Liver (tissue), 9 donors: ENCODE results near the gene C2. TPM values are rescaled to one million over a fixed set of nuclear protein-coding genes. Genes with fewer than 3 reads are reported as not detected.

Source experiments
- DNase-seq: peaks from one replicate; pipeline ENCODE4 v3.0.0-alpha.2; 2017; ENCODE audit warnings: low spot score
- H3K27ac ChIP-seq, 2 donors: one replicate each; pipeline ENCODE4 v1.7.0; 2013; ENCODE audit warnings: inconsistent platforms in 2 of 2, low read length in 2 of 2, control low read depth in 1 of 2, low read depth in 1 of 2, mild to moderate bottlenecking in 1 of 2
- H3K27me3 ChIP-seq, 4 donors: one replicate each; pipeline versions ENCODE4 v1.6.1 to v1.7.0; 2013; ENCODE audit warnings: low read length in 3 of 4, inconsistent platforms in 1 of 4, mild to moderate bottlenecking in 1 of 4, moderate library complexity in 1 of 4; ENCODE audit not compliant: control insufficient read depth in 4 of 4, insufficient read depth in 4 of 4
- H3K36me3 ChIP-seq, 4 donors: one replicate each; pipeline versions ENCODE4 v1.6.1 to v1.7.0; 2013; ENCODE audit warnings: low read length in 3 of 4, mild to moderate bottlenecking in 3 of 4, low read depth in 1 of 4, moderate library complexity in 1 of 4; ENCODE audit not compliant: control insufficient read depth in 4 of 4, insufficient read depth in 3 of 4
- H3K4me1 ChIP-seq, 4 donors: one replicate each; pipeline versions ENCODE4 v1.6.1 to v1.7.0; 2013; ENCODE audit warnings: low read length in 3 of 4, mild to moderate bottlenecking in 3 of 4, moderate library complexity in 1 of 4; ENCODE audit not compliant: control insufficient read depth in 4 of 4, insufficient read depth in 4 of 4
- H3K4me3 ChIP-seq, 3 donors: one replicate each; pipeline versions ENCODE4 v1.6.1 to v1.7.0; 2013; ENCODE audit warnings: low read length in 3 of 3, control low read depth in 1 of 3, low read depth in 1 of 3, mild to moderate bottlenecking in 1 of 3
- H3K9ac ChIP-seq, 2 donors: one replicate each; pipeline ENCODE4 v1.7.0; 2013; ENCODE audit warnings: low read length in 2 of 2, mild to moderate bottlenecking in 2 of 2, moderate library complexity in 2 of 2, control low read depth in 1 of 2, low read depth in 1 of 2
- H3K9me3 ChIP-seq, 4 donors: one replicate each; pipeline versions ENCODE4 v1.6.1 to v1.7.0; 2013; ENCODE audit warnings: low read length in 3 of 4; ENCODE audit not compliant: control insufficient read depth in 4 of 4
- EGR1 ChIP-seq, 2 donors: IDR thresholded peaks; 2 replicates each; pipeline ENCODE4 v1.6.1; 2016 to 2018; ENCODE audit warnings: antibody characterized with exemption in 2 of 2, low read depth in 2 of 2
- FOXA1 ChIP-seq: IDR thresholded peaks from 2 replicates; pipeline ENCODE4 v1.6.1; 2016; ENCODE audit warnings: antibody characterized with exemption
- FOXA2 ChIP-seq: IDR thresholded peaks from 2 replicates; pipeline ENCODE4 v1.6.1; 2016; ENCODE audit warnings: antibody characterized with exemption
- GABPA ChIP-seq, 2 donors: IDR thresholded peaks in 1 of 2; conservative IDR thresholded peaks in 1 of 2; 2 replicates each; pipeline ENCODE4 v1.6.1; 2016; ENCODE audit warnings: antibody characterized with exemption in 2 of 2, mild to moderate bottlenecking in 1 of 2, moderate library complexity in 1 of 2
- HNF4A ChIP-seq, 2 donors: conservative IDR thresholded peaks; 2 replicates each; pipeline ENCODE4 v1.6.1; 2016; ENCODE audit warnings: antibody characterized with exemption in 2 of 2, mild to moderate bottlenecking in 2 of 2
- HNF4G ChIP-seq: IDR thresholded peaks from 2 replicates; pipeline ENCODE4 v1.6.1; 2016; ENCODE audit warnings: antibody characterized with exemption
- JUND ChIP-seq, 2 donors: IDR thresholded peaks; 2 replicates each; pipeline ENCODE4 v1.6.1; 2016; ENCODE audit warnings: antibody characterized with exemption in 2 of 2
- NR2F2 ChIP-seq: IDR thresholded peaks from 2 replicates; pipeline ENCODE4 v1.6.1; 2016; ENCODE audit warnings: antibody characterized with exemption
- RAD21 ChIP-seq, 2 donors: IDR thresholded peaks; 2 replicates each; pipeline ENCODE4 v1.6.1; 2016; ENCODE audit warnings: antibody characterized with exemption in 2 of 2, mild to moderate bottlenecking in 2 of 2
- RXRA ChIP-seq, 2 donors: IDR thresholded peaks; 2 replicates each; pipeline ENCODE4 v1.6.1; 2017 to 2018; ENCODE audit warnings: antibody characterized with exemption in 2 of 2, mild to moderate bottlenecking in 1 of 2
- SP1 ChIP-seq: IDR thresholded peaks from 2 replicates; pipeline ENCODE4 v1.6.1; 2018; ENCODE audit warnings: antibody characterized with exemption, mild to moderate bottlenecking
- TAF1 ChIP-seq: conservative IDR thresholded peaks from 2 replicates; pipeline ENCODE4 v1.6.1; 2016; ENCODE audit warnings: antibody characterized with exemption, mild to moderate bottlenecking
- YY1 ChIP-seq: IDR thresholded peaks from 2 replicates; pipeline ENCODE4 v1.6.1; 2016; ENCODE audit warnings: antibody characterized with exemption, mild to moderate bottlenecking
- WGBS: extraction: QIAGEN DNeasy Blood & Tissue Kit; methylation state at CpG from one replicate; pipeline ENCODE4 v1.1.7; 2013; 5-methylcytosine and 5-hydroxymethylcytosine counted together
- polyA plus RNA-seq, 2 donors: library from polyadenylated mRNA; stranded (reverse) in 1 of 2; unstranded in 1 of 2; fragments of 200-250 nt in 1 of 2; fragments of >200 nt in 1 of 2; fragmentation: Nextera tagmentation in 1 of 2; extraction: Ambion mirVana in 1 of 2; gene quantifications; one replicate each; pipeline versions ENCODE4 v1.2.1 to v1.2.3, GENCODE V29; 2013 to 2015
- total RNA-seq, 2 donors: library from RNA; depleted of rRNA; stranded (reverse); fragments of >200 nt; gene quantifications; one replicate each; pipeline ENCODE4 v1.2.3, GENCODE V29; 2014
- TF ChIP-seq, protein P1 (sequence below): IDR thresholded peaks from 2 replicates; pipeline ENCODE4 v1.6.1; 2016; ENCODE audit warnings: antibody characterized with exemption
- TF ChIP-seq, protein P2 (sequence below): IDR thresholded peaks from 2 replicates; pipeline ENCODE4 v1.6.1; 2016; ENCODE audit warnings: antibody characterized with exemption
- TF ChIP-seq, protein P3 (sequence below): IDR thresholded peaks from 2 replicates; pipeline ENCODE4 v1.6.1; 2016; ENCODE audit warnings: antibody characterized with exemption, mild to moderate bottlenecking
- TF ChIP-seq, protein P4 (sequence below): fragments of 150-350 bp; IDR thresholded peaks from 2 replicates; pipeline ENCODE4 v1.5.1; 2017; ENCODE audit warnings: improper control_type of control experiment, low read depth, low read length; ENCODE audit not compliant: missing input control
- TF ChIP-seq, protein P5 (sequence below): IDR thresholded peaks from 2 replicates; pipeline ENCODE4 v1.6.1; 2016; ENCODE audit warnings: antibody characterized with exemption
- donor health status: healthy.
- donor health status: healthy.
- donor health status: healthy.
- donor health status: healthy.
- donor health status: healthy.

The C2 gene
- total and polyA plus RNA-seq, 4 donors: 212 to 522 (median 397) TPM

DNA sequence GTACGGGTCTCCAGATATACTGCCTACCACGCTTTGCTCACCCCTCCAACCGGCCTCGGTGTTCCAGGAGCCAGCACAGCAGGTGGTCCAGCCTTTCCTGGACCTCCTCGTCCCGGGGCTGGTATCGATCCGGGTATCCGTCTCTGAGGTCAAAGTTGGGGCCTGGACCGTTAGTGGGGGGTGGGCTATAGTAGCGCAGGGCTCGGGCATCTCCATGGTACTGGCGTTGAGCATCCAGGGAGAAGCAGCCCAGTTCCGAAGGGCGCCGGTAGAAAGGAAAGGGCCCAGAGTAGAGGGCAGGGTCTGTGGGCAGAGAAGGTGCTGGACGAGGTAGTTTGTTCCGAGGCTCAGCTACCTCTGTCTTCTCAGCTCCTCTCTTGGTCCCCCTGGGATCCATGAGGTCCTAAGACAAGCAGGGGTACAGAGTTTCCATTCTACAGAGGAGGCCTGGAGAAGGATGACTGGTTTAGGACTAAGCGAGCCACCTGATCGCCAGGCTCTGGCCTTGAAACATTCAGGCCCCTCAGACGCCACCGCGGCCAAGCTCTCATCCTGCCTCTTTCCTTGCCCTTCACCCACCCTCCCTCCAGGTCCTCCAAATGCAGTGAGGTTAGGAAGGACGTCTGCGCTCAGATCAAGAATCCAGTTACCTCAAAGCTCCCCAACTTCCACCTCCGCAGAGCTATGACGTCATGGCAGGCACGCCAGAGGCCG lies 43.9 kb downstream of the C2 start:
- peaks cover 6 to 34% (median 29%) of the 10 kb centered on the region in 4 donors for H3K4me1 ChIP-seq
- 21% methylated on average over 29 of the region's 29 CpGs for WGBS

DNA sequence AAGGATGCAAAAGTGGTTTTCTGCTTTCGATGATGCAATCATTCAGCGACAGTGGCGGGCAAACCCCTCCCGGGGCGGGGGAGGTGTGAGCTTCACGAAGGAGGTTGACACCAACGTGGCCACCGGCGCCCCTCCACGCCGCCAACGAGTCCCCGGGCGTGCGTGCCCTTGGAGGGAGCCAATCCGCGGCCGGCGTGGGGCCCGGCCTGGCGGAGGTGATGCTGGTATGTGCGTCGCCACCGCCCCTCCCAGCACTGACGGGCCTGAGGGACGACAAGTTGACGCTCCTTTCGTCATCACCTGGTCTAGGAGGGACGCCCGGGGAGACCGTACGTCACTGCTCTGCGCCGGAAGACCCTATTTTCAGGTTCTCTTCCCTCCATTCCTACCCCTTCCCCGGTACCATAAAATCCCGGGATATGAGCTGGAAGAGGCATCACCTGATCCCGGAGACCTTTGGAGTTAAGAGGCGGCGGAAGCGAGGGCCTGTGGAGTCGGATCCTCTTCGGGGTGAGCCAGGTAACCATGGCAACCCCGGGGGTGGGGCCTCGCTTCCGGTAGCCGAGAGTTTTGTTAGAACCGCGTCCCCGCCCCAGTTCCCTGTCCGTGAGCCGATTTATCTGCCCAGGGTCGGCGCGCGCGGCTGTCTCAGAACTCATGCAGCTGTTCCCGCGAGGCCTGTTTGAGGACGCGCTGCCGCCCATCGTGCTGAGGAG lies 44.6 kb downstream of the C2 start, which contains the start of gene DXO:
Gene DXO, minus strand, starts transcription at position 146 of the 716 bp plus-strand sequence. CDS start 463 bp downstream, outside the sequence.
- under 1% methylated on average over 62 of the region's 62 CpGs for WGBS
- H3K36me3 ChIP-seq: peaks cover 6 to 34% (median 18%) of the 10 kb centered on the region in 4 donors

More for the DNA sequence above, 43.9 kb downstream of the C2 start:
- H3K9ac ChIP-seq: peak overlapping the region; percentile 69 to 82
- H3K4me3 ChIP-seq: peak overlapping the region; percentile 69 to 93 (median 78)
- H3K36me3 ChIP-seq: peaks cover 10 to 41% (median 25%) of the 10 kb centered on the region in 4 donors
- H3K27ac ChIP-seq: peak overlapping the region; percentile 98 to 99
- no peaks in the 10 kb centered on the region for H3K9me3 ChIP-seq
- DNase-seq: no peak
- H3K27me3 ChIP-seq: no peaks in the 10 kb centered on the region
- TF ChIP-seq GABPA (IDR thresholded peaks at IDR 0.05 in 1 of 2, conservative IDR thresholded peaks at IDR 0.05 in 1 of 2) (no peak), RXRA (IDR thresholded peaks at IDR 0.05) (no peak), HNF4A (conservative IDR thresholded peaks at IDR 0.05) (no peak), YY1 (no peak), JUND (IDR thresholded peaks at IDR 0.05) (peak in 1 of 2 donors; percentile 60)
- TF ChIP-seq, protein P1, sequence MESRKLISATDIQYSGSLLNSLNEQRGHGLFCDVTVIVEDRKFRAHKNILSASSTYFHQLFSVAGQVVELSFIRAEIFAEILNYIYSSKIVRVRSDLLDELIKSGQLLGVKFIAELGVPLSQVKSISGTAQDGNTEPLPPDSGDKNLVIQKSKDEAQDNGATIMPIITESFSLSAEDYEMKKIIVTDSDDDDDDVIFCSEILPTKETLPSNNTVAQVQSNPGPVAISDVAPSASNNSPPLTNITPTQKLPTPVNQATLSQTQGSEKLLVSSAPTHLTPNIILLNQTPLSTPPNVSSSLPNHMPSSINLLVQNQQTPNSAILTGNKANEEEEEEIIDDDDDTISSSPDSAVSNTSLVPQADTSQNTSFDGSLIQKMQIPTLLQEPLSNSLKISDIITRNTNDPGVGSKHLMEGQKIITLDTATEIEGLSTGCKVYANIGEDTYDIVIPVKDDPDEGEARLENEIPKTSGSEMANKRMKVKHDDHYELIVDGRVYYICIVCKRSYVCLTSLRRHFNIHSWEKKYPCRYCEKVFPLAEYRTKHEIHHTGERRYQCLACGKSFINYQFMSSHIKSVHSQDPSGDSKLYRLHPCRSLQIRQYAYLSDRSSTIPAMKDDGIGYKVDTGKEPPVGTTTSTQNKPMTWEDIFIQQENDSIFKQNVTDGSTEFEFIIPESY: no peak

More for the DNA sequence above, 44.6 kb downstream of the C2 start, which contains the start of gene DXO:
- peak within 1 kb of the TSS; percentile 69 to 93 (median 78) for H3K4me3 ChIP-seq
- H3K9me3 ChIP-seq: no peaks in the 10 kb centered on the region
- H3K27me3 ChIP-seq: no peaks in the 10 kb centered on the region
- peak within 1 kb of the TSS; percentile 98 to 99 for H3K27ac ChIP-seq
- H3K4me1 ChIP-seq: peaks cover 6 to 34% (median 29%) of the 10 kb centered on the region in 4 donors
- peak; percentile 95 for DNase-seq
- TF ChIP-seq FOXA2: no peak
- TF ChIP-seq RAD21 (IDR thresholded peaks at IDR 0.05): peak in 1 of 2 donors; percentile 43
- no peak for TF ChIP-seq FOXA1
- TF ChIP-seq, protein P2, sequence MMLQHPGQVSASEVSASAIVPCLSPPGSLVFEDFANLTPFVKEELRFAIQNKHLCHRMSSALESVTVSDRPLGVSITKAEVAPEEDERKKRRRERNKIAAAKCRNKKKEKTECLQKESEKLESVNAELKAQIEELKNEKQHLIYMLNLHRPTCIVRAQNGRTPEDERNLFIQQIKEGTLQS: peak; percentile 78
- TF ChIP-seq SP1: peak; percentile 66
- TF ChIP-seq, protein P1: no peak
- peak; percentile 49 to 64 for TF ChIP-seq HNF4A (conservative IDR thresholded peaks at IDR 0.05)
- TF ChIP-seq RXRA (IDR thresholded peaks at IDR 0.05): peak in 1 of 2 donors; percentile 31
- TF ChIP-seq, protein P3, sequence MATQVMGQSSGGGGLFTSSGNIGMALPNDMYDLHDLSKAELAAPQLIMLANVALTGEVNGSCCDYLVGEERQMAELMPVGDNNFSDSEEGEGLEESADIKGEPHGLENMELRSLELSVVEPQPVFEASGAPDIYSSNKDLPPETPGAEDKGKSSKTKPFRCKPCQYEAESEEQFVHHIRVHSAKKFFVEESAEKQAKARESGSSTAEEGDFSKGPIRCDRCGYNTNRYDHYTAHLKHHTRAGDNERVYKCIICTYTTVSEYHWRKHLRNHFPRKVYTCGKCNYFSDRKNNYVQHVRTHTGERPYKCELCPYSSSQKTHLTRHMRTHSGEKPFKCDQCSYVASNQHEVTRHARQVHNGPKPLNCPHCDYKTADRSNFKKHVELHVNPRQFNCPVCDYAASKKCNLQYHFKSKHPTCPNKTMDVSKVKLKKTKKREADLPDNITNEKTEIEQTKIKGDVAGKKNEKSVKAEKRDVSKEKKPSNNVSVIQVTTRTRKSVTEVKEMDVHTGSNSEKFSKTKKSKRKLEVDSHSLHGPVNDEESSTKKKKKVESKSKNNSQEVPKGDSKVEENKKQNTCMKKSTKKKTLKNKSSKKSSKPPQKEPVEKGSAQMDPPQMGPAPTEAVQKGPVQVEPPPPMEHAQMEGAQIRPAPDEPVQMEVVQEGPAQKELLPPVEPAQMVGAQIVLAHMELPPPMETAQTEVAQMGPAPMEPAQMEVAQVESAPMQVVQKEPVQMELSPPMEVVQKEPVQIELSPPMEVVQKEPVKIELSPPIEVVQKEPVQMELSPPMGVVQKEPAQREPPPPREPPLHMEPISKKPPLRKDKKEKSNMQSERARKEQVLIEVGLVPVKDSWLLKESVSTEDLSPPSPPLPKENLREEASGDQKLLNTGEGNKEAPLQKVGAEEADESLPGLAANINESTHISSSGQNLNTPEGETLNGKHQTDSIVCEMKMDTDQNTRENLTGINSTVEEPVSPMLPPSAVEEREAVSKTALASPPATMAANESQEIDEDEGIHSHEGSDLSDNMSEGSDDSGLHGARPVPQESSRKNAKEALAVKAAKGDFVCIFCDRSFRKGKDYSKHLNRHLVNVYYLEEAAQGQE: peak; percentile 54
- TF ChIP-seq, protein P4, sequence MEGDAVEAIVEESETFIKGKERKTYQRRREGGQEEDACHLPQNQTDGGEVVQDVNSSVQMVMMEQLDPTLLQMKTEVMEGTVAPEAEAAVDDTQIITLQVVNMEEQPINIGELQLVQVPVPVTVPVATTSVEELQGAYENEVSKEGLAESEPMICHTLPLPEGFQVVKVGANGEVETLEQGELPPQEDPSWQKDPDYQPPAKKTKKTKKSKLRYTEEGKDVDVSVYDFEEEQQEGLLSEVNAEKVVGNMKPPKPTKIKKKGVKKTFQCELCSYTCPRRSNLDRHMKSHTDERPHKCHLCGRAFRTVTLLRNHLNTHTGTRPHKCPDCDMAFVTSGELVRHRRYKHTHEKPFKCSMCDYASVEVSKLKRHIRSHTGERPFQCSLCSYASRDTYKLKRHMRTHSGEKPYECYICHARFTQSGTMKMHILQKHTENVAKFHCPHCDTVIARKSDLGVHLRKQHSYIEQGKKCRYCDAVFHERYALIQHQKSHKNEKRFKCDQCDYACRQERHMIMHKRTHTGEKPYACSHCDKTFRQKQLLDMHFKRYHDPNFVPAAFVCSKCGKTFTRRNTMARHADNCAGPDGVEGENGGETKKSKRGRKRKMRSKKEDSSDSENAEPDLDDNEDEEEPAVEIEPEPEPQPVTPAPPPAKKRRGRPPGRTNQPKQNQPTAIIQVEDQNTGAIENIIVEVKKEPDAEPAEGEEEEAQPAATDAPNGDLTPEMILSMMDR: no peak
- TF ChIP-seq YY1: peak; percentile 49
- no peak for TF ChIP-seq HNF4G
- TF ChIP-seq NR2F2: peak; percentile 68
- TF ChIP-seq JUND (IDR thresholded peaks at IDR 0.05): peak in 1 of 2 donors; percentile 29
- peak in 1 of 2 donors; percentile 74 for TF ChIP-seq EGR1 (IDR thresholded peaks at IDR 0.05; ENCODE audit: low read depth in 2 of 2)
- TF ChIP-seq, protein P5, sequence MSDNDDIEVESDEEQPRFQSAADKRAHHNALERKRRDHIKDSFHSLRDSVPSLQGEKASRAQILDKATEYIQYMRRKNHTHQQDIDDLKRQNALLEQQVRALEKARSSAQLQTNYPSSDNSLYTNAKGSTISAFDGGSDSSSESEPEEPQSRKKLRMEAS: peak; percentile 33
- peak; percentile 88 to 96 for TF ChIP-seq GABPA (IDR thresholded peaks at IDR 0.05 in 1 of 2, conservative IDR thresholded peaks at IDR 0.05 in 1 of 2)
- no peak for TF ChIP-seq TAF1
- peak within 1 kb of the TSS; percentile 69 to 82 for H3K9ac ChIP-seq
